Heart left ventricle (tissue), 13 donors: ENCODE data around the gene GYPE.
"Not testable (repeated sequence)": the region's sequence is repeated elsewhere in the genome, so short reads cannot be mapped to it uniquely, and the experiment has no call there.

Experiments used
- POLR2A ChIP-seq, 2 donors: fragments of 450-650 bp; IDR thresholded peaks; one replicate each; pipeline ENCODE4 v1.6.1; 2017; ENCODE audit warnings: antibody characterized with exemption in 2 of 2, mild to moderate bottlenecking in 2 of 2, moderate library complexity in 2 of 2
- TF ChIP-seq, protein P1 (sequence below), 12 donors: fragments of 200-600 bp; sonication (generic) in 4 of 12; IDR thresholded peaks; one replicate each; pipeline versions ENCODE4 v1.5.0 to v1.8.0; 2018 to 2022; ENCODE audit warnings: antibody characterized with exemption in 12 of 12, mild to moderate bottlenecking in 5 of 12
- donor health status: ischemic (EF 13 %, LVEDD 7.1; RV severe dilation, severe dysfunction).
- donor health status: DM: no; HTN: yes; CAD: no.
- donor health status: DM: no; HTN: no; CAD: no.
- donor health status: ischemic (EF 25% LVEDD 6.9; RV normal size, moderate dysfunction).
- donor health status: ischemic (EF 25% LVEDD 5.7; RV mildly dilated, moderate dysfunction).
- donor health status: ischemic (EF 35%, LVEDD 5.7; RV mildly dilated, moderate dysfunction).
- donor health status: nonischemic (EF 11% LVEDD 7.7; RV severe dilation, severe dysfunction).
- donor health status: DM: yes; HTN: yes; CAD: no.
- donor health status: PGD.
- donor health status: ischemic (EF 29% LVEDD 5.4; RV normal size, mild dysfunction).
- donor health status: nonischemic (EF 23%, LVEDD 6.1; RV moderate dilation, normal function).

DNA sequence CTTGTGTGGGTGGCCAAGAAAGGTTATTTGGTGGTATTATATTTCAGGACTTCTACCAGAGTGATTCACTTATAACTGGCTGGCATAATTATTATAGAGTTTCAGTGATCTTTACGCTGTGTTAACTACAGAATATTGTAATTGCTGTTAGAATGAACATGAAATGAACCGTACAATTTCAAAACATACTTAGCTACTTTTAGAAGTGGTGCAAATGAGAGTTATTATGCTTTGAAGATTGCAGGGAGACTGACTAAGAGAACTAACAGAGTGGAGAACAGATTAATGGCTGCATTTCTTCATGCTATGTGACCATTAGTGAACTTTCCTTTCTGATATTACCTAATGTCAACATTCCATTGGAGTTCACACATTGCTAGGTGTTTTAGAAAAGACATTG is 71.7 kb downstream of the GYPE start:
- TF ChIP-seq, protein P1, sequence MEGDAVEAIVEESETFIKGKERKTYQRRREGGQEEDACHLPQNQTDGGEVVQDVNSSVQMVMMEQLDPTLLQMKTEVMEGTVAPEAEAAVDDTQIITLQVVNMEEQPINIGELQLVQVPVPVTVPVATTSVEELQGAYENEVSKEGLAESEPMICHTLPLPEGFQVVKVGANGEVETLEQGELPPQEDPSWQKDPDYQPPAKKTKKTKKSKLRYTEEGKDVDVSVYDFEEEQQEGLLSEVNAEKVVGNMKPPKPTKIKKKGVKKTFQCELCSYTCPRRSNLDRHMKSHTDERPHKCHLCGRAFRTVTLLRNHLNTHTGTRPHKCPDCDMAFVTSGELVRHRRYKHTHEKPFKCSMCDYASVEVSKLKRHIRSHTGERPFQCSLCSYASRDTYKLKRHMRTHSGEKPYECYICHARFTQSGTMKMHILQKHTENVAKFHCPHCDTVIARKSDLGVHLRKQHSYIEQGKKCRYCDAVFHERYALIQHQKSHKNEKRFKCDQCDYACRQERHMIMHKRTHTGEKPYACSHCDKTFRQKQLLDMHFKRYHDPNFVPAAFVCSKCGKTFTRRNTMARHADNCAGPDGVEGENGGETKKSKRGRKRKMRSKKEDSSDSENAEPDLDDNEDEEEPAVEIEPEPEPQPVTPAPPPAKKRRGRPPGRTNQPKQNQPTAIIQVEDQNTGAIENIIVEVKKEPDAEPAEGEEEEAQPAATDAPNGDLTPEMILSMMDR (IDR thresholded peaks at IDR 0.05), result not testable (repeated sequence)
- not testable (repeated sequence) for TF ChIP-seq POLR2A (IDR thresholded peaks at IDR 0.05)
